Endodermal cell (in vitro differentiated cells): ENCODE measurements around the gene DNAJC3. TPM values are rescaled to one million over a fixed set of nuclear protein-coding genes. Genes with fewer than 3 reads are reported as not detected.
"Not testable (repeated sequence)": the region's sequence is repeated elsewhere in the genome, so short reads cannot be mapped to it uniquely, and the experiment has no call there.

Experiments
- DNase-seq: peaks from one replicate; pipeline ENCODE4 v3.0.0-alpha.2; 2017
- H3K27ac ChIP-seq: 2 replicates; pipeline ENCODE4 v1.5.1; 2013; ENCODE audit warnings: mild to moderate bottlenecking, low read depth, low read length, moderate library complexity
- H3K27me3 ChIP-seq: 2 replicates; pipeline ENCODE4 v1.6.1; 2013; ENCODE audit warnings: mild to moderate bottlenecking, low read length, moderate library complexity; ENCODE audit not compliant: insufficient read depth, control insufficient read depth, poor library complexity, severe bottlenecking
- H3K36me3 ChIP-seq: 2 replicates; pipeline ENCODE4 v1.7.0; 2013; ENCODE audit warnings: mild to moderate bottlenecking, low read length, moderate library complexity; ENCODE audit not compliant: control insufficient read depth, insufficient read depth
- H3K4me1 ChIP-seq: one replicate; pipeline ENCODE4 v1.7.0; 2013; ENCODE audit warnings: low read length; ENCODE audit not compliant: control insufficient read depth, insufficient read depth
- H3K4me3 ChIP-seq: 2 replicates; pipeline ENCODE4 v1.5.1; 2013; ENCODE audit warnings: mild to moderate bottlenecking, low read length, moderate library complexity
- H3K9ac ChIP-seq: 2 replicates; pipeline ENCODE4 v1.6.1; 2013; ENCODE audit warnings: mild to moderate bottlenecking, low read length, moderate library complexity; ENCODE audit not compliant: poor library complexity, severe bottlenecking; ENCODE audit errors: extremely low read depth
- H3K9me3 ChIP-seq: 2 replicates; pipeline ENCODE4 v1.6.1; 2013; ENCODE audit warnings: mild to moderate bottlenecking, low read length, moderate library complexity; ENCODE audit not compliant: control insufficient read depth
- H3K27ac Mint-ChIP-seq: 2 replicates; pipeline ENCODE4 v1.8.0; 2020; ENCODE audit warnings: mixed read lengths
- H3K27me3 Mint-ChIP-seq: 2 replicates; pipeline ENCODE4 v1.8.0; 2021; ENCODE audit warnings: mild to moderate bottlenecking, mixed read lengths; ENCODE audit not compliant: insufficient read depth
- H3K36me3 Mint-ChIP-seq: 2 replicates; pipeline ENCODE4 v1.8.0; 2020; ENCODE audit warnings: low read depth, mixed read lengths
- H3K4me1 Mint-ChIP-seq: 2 replicates; pipeline ENCODE4 v1.8.0; 2020; ENCODE audit warnings: mixed read lengths
- H3K4me3 Mint-ChIP-seq: 2 replicates; pipeline ENCODE4 v1.8.0; 2020; ENCODE audit warnings: mild to moderate bottlenecking, moderate library complexity, mixed read lengths
- H3K9me3 Mint-ChIP-seq: 2 replicates; pipeline ENCODE4 v1.8.0; 2020; ENCODE audit warnings: mild to moderate bottlenecking, mixed read lengths
- WGBS, 2 experiments: methylation state at CpG; one replicate each; pipeline versions ENCODE4 v1.1.5 to v1.1.7; 2013; ENCODE audit warnings: missing lambda C conversion rate in 2 of 2, mixed read lengths in 1 of 2; ENCODE audit not compliant: insufficient coverage in 1 of 2, insufficient read length in 1 of 2; 5-methylcytosine and 5-hydroxymethylcytosine counted together
- total RNA-seq, 2 donors: library from RNA; stranded (reverse); fragmentation: NEBNext Ultra II Directional in 1 of 2; extraction: Animal tissue kit (Norgen Biotek cat#: 25700) in 1 of 2; gene quantifications; 2 replicates in 1 of 2; 3 replicates in 1 of 2; pipeline ENCODE4 v1.2.1, GENCODE V29; 2021
- TF ChIP-seq, protein P1 (sequence below): fragments of 200-600 bp; sonication (generic); conservative IDR thresholded peaks from 2 replicates; pipeline ENCODE4 v1.5.0; 2021; ENCODE audit warnings: antibody characterized with exemption, mild to moderate bottlenecking

Gene DNAJC3
- total RNA-seq, 2 donors from 2014 or later: 20.6 to 31.5 TPM

DNA sequence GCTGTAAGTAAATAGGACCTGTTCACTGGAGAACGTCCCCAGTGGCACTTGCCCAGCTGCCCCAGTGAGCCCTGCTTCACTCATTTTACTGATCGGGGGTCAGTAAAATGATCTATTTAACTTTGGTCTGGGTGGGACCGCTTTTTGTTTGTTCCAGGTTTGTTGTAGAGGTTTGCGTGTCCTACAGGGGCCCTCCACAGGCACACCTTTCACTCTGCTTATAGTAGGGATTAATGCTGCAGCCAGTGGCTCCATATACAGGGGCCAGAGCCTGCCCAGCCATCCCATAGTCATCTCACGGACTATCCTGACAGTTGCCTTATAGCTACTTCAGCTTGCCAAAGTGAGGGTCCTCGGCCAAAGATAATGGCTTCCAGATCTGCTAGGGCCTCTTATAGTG is 104.1 kb downstream of the DNAJC3 start:
- no peak for DNase-seq
- no peaks in the 10 kb centered on the region for H3K4me1 ChIP-seq
- H3K27me3 ChIP-seq: no peaks in the 10 kb centered on the region
- Mint-ChIP-seq H3K27ac (no peak overlapping the region), H3K9me3 (peaks cover 7% of the 10 kb centered on the region), H3K4me1 (no peaks in the 10 kb centered on the region), H3K36me3 (peaks cover 7% of the 10 kb centered on the region), H3K27me3 (no peaks in the 10 kb centered on the region), H3K4me3 (no peak overlapping the region)
- WGBS, 2 experiments: 93 to 100% methylated on average over 3 to 6 of the region's 6 CpGs
- H3K9me3 ChIP-seq: peaks cover 6% of the 10 kb centered on the region
- TF ChIP-seq, protein P1, sequence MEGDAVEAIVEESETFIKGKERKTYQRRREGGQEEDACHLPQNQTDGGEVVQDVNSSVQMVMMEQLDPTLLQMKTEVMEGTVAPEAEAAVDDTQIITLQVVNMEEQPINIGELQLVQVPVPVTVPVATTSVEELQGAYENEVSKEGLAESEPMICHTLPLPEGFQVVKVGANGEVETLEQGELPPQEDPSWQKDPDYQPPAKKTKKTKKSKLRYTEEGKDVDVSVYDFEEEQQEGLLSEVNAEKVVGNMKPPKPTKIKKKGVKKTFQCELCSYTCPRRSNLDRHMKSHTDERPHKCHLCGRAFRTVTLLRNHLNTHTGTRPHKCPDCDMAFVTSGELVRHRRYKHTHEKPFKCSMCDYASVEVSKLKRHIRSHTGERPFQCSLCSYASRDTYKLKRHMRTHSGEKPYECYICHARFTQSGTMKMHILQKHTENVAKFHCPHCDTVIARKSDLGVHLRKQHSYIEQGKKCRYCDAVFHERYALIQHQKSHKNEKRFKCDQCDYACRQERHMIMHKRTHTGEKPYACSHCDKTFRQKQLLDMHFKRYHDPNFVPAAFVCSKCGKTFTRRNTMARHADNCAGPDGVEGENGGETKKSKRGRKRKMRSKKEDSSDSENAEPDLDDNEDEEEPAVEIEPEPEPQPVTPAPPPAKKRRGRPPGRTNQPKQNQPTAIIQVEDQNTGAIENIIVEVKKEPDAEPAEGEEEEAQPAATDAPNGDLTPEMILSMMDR: no peak
- no peak overlapping the region for H3K4me3 ChIP-seq
- H3K36me3 ChIP-seq: peaks cover 18% of the 10 kb centered on the region
- H3K9ac ChIP-seq: no peak overlapping the region
- H3K27ac ChIP-seq: no peak overlapping the region

DNA sequence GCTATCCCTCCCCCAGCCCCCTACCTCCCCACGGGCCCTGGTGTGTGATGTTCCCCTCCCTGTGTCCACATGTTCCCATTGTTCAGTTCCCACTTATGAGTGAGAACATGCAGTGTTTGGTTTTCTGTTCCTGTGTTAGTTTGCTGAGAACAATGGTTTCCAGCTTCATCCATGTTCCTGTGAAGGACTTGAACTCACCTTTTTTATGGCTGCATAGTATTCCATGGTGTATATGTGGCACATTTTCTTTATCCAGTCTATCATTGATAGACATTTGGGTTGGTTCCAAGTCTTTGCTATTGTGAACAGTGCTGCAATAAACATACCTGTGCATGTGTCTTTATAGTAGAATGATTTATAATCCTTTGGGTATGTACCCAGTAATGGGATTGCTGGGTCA is 105.0 kb downstream of the DNAJC3 start:
- H3K4me1 Mint-ChIP-seq, H3K27me3 Mint-ChIP-seq, H3K27ac Mint-ChIP-seq, H3K9me3 Mint-ChIP-seq, H3K9me3 ChIP-seq, H3K27me3 ChIP-seq, H3K27ac ChIP-seq, H3K4me1 ChIP-seq, H3K4me3 ChIP-seq, H3K4me3 Mint-ChIP-seq, H3K9ac ChIP-seq, DNase-seq: not testable (repeated sequence)
- peaks cover 19% of the 10 kb centered on the region for H3K36me3 ChIP-seq
- H3K36me3 Mint-ChIP-seq: peaks cover 12% of the 10 kb centered on the region
- WGBS, 2 experiments: 100% methylated on average over 1 of the region's 1 CpG; no CpG with 5 or more reads in 1 of the 2 experiments

DNA sequence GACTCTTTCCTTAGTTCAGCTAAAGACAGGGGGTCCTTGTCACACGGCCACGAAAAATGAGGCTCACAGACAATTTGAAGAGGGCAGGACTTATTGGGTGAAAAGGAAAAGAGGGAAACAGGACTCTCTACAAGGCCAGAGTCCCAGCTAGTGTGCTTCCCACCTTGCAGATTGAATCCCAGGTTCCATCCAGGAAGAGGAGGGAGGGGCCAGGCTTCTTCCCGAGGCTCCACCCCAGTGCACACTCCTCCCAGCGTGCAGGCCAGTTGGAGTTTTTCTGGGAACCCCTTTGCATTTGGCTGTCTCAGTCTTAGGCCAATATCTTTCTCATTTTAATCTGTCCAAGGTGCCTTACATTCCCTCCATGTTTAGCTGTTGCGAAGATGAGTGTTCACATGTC is 106.8 kb downstream of the DNAJC3 start:
- Histone ChIP-seq H3K9ac (no peak overlapping the region), H3K27me3 (no peaks in the 10 kb centered on the region), H3K9me3 (peaks cover 8% of the 10 kb centered on the region), H3K36me3 (peaks cover 26% of the 10 kb centered on the region), H3K4me1 (no peaks in the 10 kb centered on the region), H3K27ac (no peak overlapping the region), H3K4me3 (no peak overlapping the region)
- Mint-ChIP-seq H3K27me3 (no peaks in the 10 kb centered on the region), H3K36me3 (peaks cover 20% of the 10 kb centered on the region), H3K4me1 (no peaks in the 10 kb centered on the region), H3K4me3 (no peak overlapping the region), H3K27ac (no peak overlapping the region), H3K9me3 (peaks cover 7% of the 10 kb centered on the region)
- TF ChIP-seq, protein P1: no peak
- no peak for DNase-seq
- WGBS, 2 experiments: 88 to 100% methylated on average over 3 to 5 of the region's 5 CpGs
